Left ventricle myocardium superior (tissue), 1 donor: ENCODE results near the gene TGFBR2. TPM values are rescaled to one million over a fixed set of nuclear protein-coding genes. Genes with fewer than 3 reads are reported as not detected.
A peak's percentile ranks its signal among the peaks of the same experiment; 100 is the strongest.

Experiments
- ATAC-seq: fragments of 200-7000 bp; cut with Tn5 transposase; one replicate; pipeline ENCODE4 v1.9.1; 2020; ENCODE audit warnings: mild to moderate bottlenecking, moderate library complexity
- DNase-seq: peaks from one replicate; pipeline ENCODE4 v3.0.0-alpha.2; 2020
- intact Hi-C: fragments of 100-400 bp; cut with micrococcal nuclease; formaldehyde crosslinking; loops from one replicate; pipeline ENCODE4 v1.11.0; 2022
- total RNA-seq: library from RNA; stranded (reverse); fragmentation: NEBNext Ultra II Directional; extraction: Animal tissue kit (Norgen Biotek cat#: 25700); gene quantifications from one replicate; pipeline ENCODE4 v1.2.1, GENCODE V29; 2021
- donor health status: DM: no; HTN: yes; CAD: no; lungs with severe emphysema.

Gene TGFBR2
- total RNA-seq, 1 donor from 2014 or later = 175 TPM

GRCh38 chr3:30681649-30682211 lies 75.3 kb downstream of the TGFBR2 start:
- ATAC-seq (peak; percentile 66), DNase-seq (peak; percentile 72)
- intact Hi-C loops = loop anchor here (10.0 kb wide), 1 partner anchor 227 kb away; no protein-coding TSS in a partner anchor

GRCh38 chr3:30682434-30683155 lies 76.2 kb downstream of the TGFBR2 start:
- ATAC-seq (no peak), DNase-seq (no peak)
- intact Hi-C loops = loop anchor here (10.0 kb wide), 1 partner anchor 228 kb away; no protein-coding TSS in a partner anchor

DNA sequence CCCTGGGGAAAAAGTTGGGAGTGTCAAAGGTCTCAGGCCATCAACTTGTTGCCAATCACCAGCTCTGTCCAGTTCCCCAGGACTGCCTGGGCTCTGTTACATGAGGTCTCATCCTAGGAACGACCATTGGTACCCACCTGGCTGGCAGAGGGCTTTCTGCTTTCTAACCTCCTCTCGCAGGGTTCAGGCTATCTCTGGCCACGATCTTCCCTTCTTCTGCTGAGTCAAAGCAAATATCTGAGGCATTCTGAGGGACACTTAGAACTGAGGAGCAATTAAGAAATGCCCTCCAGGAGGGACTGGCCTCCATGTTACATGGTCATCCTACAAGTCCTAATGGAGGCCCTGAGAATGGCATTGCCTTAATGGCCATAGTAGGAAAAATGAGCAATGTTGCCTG lies 77.4 kb downstream of the TGFBR2 start:
- intact Hi-C loops = loop anchor here (10.0 kb wide), 1 partner anchor 229 kb away; no protein-coding TSS in a partner anchor
- ATAC-seq = no peak
- DNase-seq = no peak

GRCh38 chr3:30684356-30684755 lies 78.0 kb downstream of the TGFBR2 start:
- no peak for DNase-seq
- ATAC-seq = no peak
- intact Hi-C loops = loop anchor here (10.0 kb wide), 1 partner anchor 230 kb away; no protein-coding TSS in a partner anchor

- ATAC-seq (no peak), DNase-seq (no peak)
- intact Hi-C loops = loop anchor here (10.0 kb wide), 1 partner anchor 230 kb away; no protein-coding TSS in a partner anchor
Measured at GRCh38 chr3:30685267-30685667, 78.9 kb downstream of the TGFBR2 start.

DNA sequence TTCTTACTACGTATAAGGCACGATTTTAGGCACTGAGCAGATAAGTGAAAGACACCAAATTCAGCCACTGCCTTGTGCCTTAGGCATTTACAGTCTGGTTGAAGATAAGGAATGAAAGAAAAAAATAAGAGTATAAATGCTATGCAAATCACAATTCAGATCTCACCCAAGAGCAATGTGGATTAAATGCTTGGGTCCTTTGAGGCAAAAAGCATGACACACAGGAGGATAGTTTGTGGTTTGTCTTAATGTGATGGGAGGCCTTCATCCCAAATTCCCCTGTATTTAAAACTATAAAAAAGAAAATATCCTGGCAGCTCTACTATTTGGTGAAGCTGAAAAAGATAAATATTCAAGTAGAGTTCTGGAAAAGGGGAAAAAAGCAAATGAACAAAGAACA lies 79.8 kb downstream of the TGFBR2 start:
- intact Hi-C loops = loop anchor here (10.0 kb wide), 1 partner anchor 231 kb away; no protein-coding TSS in a partner anchor
- no peak for ATAC-seq
- no peak for DNase-seq

- DNase-seq (no peak), ATAC-seq (no peak)
- intact Hi-C loops = loop anchor here (10.0 kb wide), 1 partner anchor 232 kb away; no protein-coding TSS in a partner anchor
Measured at GRCh38 chr3:30686799-30687198, 80.4 kb downstream of the TGFBR2 start.

DNA sequence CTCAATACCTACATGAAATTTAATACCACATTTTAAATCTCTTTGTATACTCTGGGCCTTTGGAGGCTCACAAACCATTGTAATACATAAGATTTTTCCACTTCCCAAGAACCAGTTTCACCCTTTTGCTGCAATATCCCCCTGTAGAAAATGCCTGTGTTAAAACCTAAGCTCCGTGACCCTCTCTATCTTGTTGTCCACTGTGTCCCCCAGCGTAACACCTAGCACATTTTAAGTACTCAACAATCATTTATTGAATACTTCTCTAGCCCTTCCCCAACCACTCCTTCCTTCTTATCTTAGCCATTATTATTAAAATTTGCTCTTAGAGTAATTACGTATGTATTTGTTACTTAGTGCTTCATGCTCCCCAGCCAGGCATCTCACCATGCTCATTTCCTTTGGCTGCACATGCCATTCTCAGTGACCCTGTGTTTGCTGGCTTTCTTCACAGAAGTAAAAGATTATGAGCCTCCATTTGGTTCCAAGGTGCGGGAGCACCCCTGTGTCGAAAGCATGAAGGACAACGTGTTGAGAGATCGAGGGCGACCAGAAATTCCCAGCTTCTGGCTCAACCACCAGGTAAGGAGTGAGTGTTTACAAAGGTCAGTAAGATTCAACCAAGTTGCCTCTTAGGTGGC lies 81.6 kb downstream of the TGFBR2 start:
- intact Hi-C loops = loop anchor here (10.0 kb wide), 1 partner anchor 233 kb away; no protein-coding TSS in a partner anchor
- ATAC-seq (no peak), DNase-seq (no peak)

- intact Hi-C loops = loop anchor here (10.0 kb wide), 1 partner anchor 234 kb away; no protein-coding TSS in a partner anchor
- ATAC-seq = peak; percentile 39
- DNase-seq = peak; percentile 62
Measured at GRCh38 chr3:30688776-30689641, 82.6 kb downstream of the TGFBR2 start.

DNA sequence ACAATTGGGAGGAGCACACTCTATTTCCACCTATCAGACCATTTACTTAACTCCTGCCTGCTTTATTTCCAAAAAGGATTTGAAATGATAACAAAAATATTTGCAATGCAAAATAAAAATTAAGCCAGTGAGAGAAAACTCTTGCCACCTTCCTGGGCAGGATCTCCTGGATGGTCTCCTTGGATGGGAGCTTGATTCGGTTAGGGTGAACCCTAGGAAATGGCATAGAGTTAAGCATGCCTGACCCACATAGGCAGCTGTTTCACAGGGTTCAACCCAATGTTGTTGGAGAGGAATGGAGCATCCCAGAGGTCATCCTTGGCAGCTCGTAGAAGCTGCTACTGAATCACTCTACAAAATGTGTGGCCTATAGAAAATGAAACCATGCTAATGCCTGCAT lies 83.8 kb downstream of the TGFBR2 start:
- ATAC-seq (no peak), DNase-seq (no peak)
- intact Hi-C loops = loop anchor here (10.0 kb wide), 2 partner anchors 375 to 575 kb away; no protein-coding TSS in a partner anchor

GRCh38 chr3:30691249-30691880 lies 85.0 kb downstream of the TGFBR2 start:
- intact Hi-C loops = loop anchor here (10.0 kb wide), 2 partner anchors 377 to 577 kb away; no protein-coding TSS in a partner anchor
- ATAC-seq (no peak), DNase-seq (no peak)

DNA sequence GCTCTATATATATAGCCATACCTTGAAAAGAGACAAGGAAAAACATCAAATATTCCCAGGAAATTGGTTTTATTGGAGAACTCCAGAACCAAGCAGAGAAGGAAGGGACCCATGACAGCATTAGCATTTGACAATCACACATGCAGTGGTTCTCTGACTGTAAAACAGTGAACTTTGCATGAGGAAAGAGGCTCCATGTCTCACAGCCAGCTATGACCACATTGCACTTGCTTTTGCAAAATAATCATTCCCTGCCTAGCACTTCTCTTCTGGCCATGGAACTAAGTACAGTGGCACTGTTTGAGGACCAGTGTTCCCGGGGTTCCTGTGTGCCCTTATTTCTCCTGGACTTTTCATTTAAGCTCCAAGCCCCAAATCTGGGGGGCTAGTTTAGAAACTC lies 85.5 kb downstream of the TGFBR2 start:
- DNase-seq (no peak), ATAC-seq (no peak)
- intact Hi-C loops = loop anchor here (10.0 kb wide), 2 partner anchors 377 to 577 kb away; no protein-coding TSS in a partner anchor

DNA sequence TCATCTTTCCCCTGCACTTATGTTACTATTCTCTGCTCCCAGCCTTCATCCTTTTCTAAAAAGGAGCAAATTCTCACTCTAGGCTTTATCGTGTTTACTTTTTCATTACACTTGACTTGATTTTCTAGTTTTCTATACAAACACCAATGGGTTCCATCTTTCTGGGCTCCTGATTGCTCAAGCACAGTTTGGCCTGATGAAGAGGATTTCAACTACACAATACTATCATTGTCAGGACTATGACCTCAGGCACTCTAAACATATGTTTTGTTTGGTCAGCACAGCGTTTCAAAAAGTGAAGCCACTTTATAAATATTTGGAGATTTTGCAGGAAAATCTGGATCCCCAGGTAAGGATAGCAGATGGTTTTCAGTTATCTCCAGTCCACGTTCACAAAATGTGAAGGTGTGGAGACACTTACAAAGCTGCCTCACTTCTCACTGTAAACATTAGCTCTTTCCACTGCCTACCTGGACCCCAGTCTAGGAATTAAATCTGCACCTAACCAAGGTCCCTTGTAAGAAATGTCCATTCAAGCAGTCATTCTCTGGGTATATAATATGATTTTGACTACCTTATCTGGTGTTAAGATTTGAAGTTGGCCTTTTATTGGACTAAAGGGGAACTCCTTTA lies 86.2 kb downstream of the TGFBR2 start:
- intact Hi-C loops = loop anchor here (10.0 kb wide), 2 partner anchors 378 to 578 kb away; no protein-coding TSS in a partner anchor
- DNase-seq (no peak), ATAC-seq (no peak)

DNA sequence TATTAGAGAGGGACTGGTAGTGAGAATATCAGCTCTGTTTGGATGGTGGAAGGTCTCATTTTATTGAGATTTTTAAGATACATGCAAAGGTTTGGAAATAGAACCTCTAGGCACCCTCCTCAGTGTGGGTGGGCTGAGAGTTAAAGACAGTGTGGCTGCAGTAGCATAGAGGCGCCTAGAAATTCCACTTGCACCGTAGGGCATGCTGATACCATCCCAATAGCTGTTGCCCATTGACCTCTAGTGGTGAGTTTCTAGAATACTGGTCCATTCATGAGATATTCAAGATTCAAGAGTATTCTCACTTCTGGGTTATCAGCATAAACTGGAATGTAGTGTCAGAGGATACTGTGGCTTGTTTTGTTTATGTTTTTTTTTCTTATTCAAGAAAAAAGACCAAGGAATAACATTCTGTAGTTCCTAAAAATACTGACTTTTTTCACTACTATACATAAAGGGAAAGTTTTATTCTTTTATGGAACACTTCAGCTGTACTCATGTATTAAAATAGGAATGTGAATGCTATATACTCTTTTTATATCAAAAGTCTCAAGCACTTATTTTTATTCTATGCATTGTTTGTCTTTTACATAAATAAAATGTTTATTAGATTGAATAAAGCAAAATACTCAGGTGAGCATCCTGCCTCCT lies 87.2 kb downstream of the TGFBR2 start:
- intact Hi-C loops = loop anchor here (10.0 kb wide), 2 partner anchors 379 to 579 kb away; no protein-coding TSS in a partner anchor
- ATAC-seq = peak; percentile 72
- DNase-seq = peak; percentile 38

DNA sequence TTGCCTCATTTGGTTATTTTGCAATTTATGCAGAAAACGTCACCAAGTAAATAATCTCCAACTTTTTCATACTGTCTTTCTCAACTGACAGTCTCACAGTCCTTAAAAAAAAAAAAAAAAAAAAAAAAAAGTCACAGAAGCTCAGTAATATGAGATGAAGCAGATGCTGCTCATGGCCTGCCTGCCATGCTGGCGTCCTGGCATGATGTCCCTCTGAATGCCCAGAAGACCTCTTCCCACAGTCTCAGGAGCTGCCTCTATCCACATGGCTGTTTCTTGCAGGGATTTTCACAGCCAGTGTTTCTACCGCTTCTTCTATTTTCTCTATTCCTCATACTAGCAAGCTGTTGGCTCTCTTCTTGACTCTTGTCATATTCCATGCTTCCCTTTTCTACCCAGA lies 87.7 kb downstream of the TGFBR2 start:
- ATAC-seq (no peak), DNase-seq (no peak)
- intact Hi-C loops = loop anchor here (10.0 kb wide), 2 partner anchors 379 to 579 kb away; no protein-coding TSS in a partner anchor

DNA sequence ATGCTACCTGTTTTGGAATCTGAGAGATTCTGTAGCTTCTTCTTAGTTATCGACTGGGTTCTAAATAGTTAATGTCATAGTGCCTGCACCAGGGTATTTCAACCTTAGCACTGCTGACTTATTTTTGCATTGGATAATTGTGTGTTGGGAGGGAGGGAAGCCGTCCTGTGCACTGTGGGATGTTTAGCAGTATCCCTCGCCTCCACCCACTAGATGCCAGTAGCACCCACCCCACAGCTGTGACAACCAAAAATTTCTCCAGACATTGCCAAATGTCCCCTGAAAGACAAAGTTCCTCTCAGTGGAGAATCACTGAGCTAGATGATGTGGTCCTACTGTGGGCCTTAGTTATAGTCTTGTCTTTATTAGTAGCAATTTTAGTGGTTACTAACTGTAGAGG lies 88.3 kb downstream of the TGFBR2 start:
- no peak for ATAC-seq
- intact Hi-C loops = loop anchor here (10.0 kb wide), 2 partner anchors 380 to 580 kb away; no protein-coding TSS in a partner anchor
- no peak for DNase-seq
